Esophagus muscularis mucosa (tissue), 4 donors: ENCODE results near the gene ZNF653.

Source experiments
- CTCF ChIP-seq, 3 experiments: fragments of 200-600 bp in 2 of 3; fragments of 450-650 bp in 1 of 3; sonication (generic) in 2 of 3; IDR thresholded peaks; one replicate each; pipeline ENCODE4 v1.5.1; 2017 to 2019; ENCODE audit warnings: antibody characterized with exemption in 3 of 3, mild to moderate bottlenecking in 2 of 3, moderate library complexity in 1 of 3
- EP300 ChIP-seq: sonication (generic); formaldehyde crosslinking; IDR thresholded peaks from one replicate; pipeline ENCODE4 v1.6.1; 2017; ENCODE audit warnings: antibody characterized with exemption
- POLR2A ChIP-seq: fragments of 450-650 bp; IDR thresholded peaks from one replicate; pipeline ENCODE4 v1.6.1; 2017; ENCODE audit warnings: antibody characterized with exemption, moderate library complexity, mild to moderate bottlenecking, low read depth

- TF ChIP-seq CTCF (IDR thresholded peaks at IDR 0.05) (no peak), POLR2A (no peak), EP300 (no peak)
Observed at GRCh38 chr19:11475861-11476260, 29.8 kb downstream of the ZNF653 start.
